Tibial nerve (tissue), 4 donors: ENCODE results near the gene PARD3B. TPM values are rescaled to one million over a fixed set of nuclear protein-coding genes. Genes with fewer than 3 reads are reported as not detected.
A peak's percentile ranks its signal among the peaks of the same experiment; 100 is the strongest.

Experiments
- DNase-seq, 2 donors: peaks; one replicate each; pipeline ENCODE4 v3.0.0-alpha.2; 2019; ENCODE audit warnings: low spot score in 2 of 2
- H3K27ac ChIP-seq, 4 donors: fragments of 200-600 bp; sonication (generic) in 3 of 4; one replicate each; pipeline ENCODE4 v1.5.1; 2017 to 2019; ENCODE audit warnings: mild to moderate bottlenecking in 1 of 4
- H3K27me3 ChIP-seq, 2 donors: fragments of 200-600 bp; sonication (generic) in 1 of 2; one replicate each; pipeline versions ENCODE4 v1.5.1 to v1.6.0; 2017 to 2019
- H3K36me3 ChIP-seq, 3 donors: fragments of 200-600 bp; sonication (generic); one replicate each; pipeline ENCODE4 v1.5.1; 2018 to 2019
- H3K4me1 ChIP-seq, 4 donors: fragments of 200-600 bp; sonication (generic) in 3 of 4; one replicate each; pipeline ENCODE4 v1.5.1; 2017 to 2019
- H3K4me3 ChIP-seq, 4 donors: fragments of 200-600 bp; sonication (generic) in 3 of 4; one replicate each; pipeline ENCODE4 v1.5.1; 2017 to 2019; ENCODE audit warnings: mild to moderate bottlenecking in 1 of 4, moderate library complexity in 1 of 4
- H3K9me3 ChIP-seq, 4 donors: fragments of 200-600 bp; sonication (generic) in 3 of 4; one replicate each; pipeline ENCODE4 v1.5.1; 2017 to 2019
- EP300 ChIP-seq, 2 donors: sonication (generic); formaldehyde crosslinking; IDR thresholded peaks; one replicate each; pipeline ENCODE4 v1.6.1; 2017; ENCODE audit warnings: antibody characterized with exemption in 2 of 2, mild to moderate bottlenecking in 1 of 2
- POLR2A ChIP-seq, 2 donors: fragments of 450-650 bp; IDR thresholded peaks; one replicate each; pipeline ENCODE4 v1.6.1; 2017; ENCODE audit warnings: antibody characterized with exemption in 2 of 2, mild to moderate bottlenecking in 2 of 2, moderate library complexity in 2 of 2
- WGBS, 2 donors: methylation state at CpG; one replicate each; pipeline ENCODE4 v1.1.5; 2018; 5-methylcytosine and 5-hydroxymethylcytosine counted together
- total RNA-seq, 4 donors: library from RNA; depleted of rRNA; stranded (reverse); fragments of >200 nt; gene quantifications; one replicate each; pipeline ENCODE4 v1.1.0, GENCODE V29; 2016
- TF ChIP-seq, protein P1 (sequence below), 5 experiments: fragments of 200-600 bp in 3 of 5; fragments of 450-650 bp in 2 of 5; sonication (generic) in 3 of 5; IDR thresholded peaks; one replicate each; pipeline ENCODE4 v1.5.1; 2016 to 2019; ENCODE audit warnings: antibody characterized with exemption in 5 of 5, mild to moderate bottlenecking in 3 of 5, moderate library complexity in 2 of 5

Gene PARD3B
- total RNA-seq, 4 donors from 2014 or later = 47.4 to 101 (median 64.8) TPM

DNA sequence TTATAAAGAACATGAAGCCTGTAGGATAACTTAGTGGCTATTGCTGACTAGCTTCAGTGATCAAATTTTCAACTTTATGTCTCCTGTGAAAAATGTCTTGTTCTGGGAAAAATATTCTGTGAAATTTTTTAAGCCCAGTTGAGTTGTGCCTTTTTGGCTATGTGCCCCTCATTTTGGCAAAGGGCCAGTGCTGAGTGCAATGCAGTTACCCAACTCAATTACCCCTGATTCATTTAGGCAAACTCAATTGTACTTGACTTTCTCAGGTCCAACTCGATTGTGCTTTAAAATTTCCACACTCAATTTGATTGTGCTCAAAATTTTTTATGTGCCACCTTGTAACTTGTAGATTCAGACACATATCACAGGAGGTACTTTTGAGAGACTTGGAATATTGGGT lies 588.3 kb downstream of the PARD3B start:
- Histone ChIP-seq H3K27me3 (no peaks in the 10 kb centered on the region), H3K9me3 (no peaks in the 10 kb centered on the region), H3K4me3 (no peak overlapping the region), H3K36me3 (peaks cover 0 to 4% (median 0%) of the 10 kb centered on the region in 3 donors), H3K4me1 (peaks cover 0 to 7% (median 0%) of the 10 kb centered on the region in 4 donors), H3K27ac (no peak overlapping the region)
- WGBS, 2 donors = 63 to 74% methylated on average over 1 of the region's 1 CpG
- peak; percentile 16 to 27 for DNase-seq
- TF ChIP-seq, protein P1, sequence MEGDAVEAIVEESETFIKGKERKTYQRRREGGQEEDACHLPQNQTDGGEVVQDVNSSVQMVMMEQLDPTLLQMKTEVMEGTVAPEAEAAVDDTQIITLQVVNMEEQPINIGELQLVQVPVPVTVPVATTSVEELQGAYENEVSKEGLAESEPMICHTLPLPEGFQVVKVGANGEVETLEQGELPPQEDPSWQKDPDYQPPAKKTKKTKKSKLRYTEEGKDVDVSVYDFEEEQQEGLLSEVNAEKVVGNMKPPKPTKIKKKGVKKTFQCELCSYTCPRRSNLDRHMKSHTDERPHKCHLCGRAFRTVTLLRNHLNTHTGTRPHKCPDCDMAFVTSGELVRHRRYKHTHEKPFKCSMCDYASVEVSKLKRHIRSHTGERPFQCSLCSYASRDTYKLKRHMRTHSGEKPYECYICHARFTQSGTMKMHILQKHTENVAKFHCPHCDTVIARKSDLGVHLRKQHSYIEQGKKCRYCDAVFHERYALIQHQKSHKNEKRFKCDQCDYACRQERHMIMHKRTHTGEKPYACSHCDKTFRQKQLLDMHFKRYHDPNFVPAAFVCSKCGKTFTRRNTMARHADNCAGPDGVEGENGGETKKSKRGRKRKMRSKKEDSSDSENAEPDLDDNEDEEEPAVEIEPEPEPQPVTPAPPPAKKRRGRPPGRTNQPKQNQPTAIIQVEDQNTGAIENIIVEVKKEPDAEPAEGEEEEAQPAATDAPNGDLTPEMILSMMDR (IDR thresholded peaks at IDR 0.05) = no peak
- TF ChIP-seq POLR2A (IDR thresholded peaks at IDR 0.05) = no peak
- TF ChIP-seq EP300 (IDR thresholded peaks at IDR 0.05) = no peak

DNA sequence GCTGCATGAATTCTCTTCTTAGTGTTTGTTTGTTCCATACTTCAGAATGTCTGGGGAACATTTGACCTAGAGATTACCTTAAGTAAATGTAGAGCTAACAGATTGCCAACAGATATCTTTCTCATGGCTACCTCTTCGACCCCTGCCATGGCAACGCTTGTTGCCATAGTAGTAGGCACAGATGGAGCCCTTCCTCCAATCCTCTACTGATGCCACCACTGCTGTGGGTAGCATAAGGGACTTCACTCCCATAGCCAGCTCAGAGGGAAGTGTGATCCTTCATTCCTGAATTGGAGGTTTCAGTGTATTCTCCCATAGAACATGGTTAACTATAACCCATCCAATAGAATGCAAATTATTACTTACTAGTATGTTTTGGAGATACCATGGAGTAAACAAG lies 593.5 kb downstream of the PARD3B start:
- no peaks in the 10 kb centered on the region for H3K36me3 ChIP-seq
- no peaks in the 10 kb centered on the region for H3K4me1 ChIP-seq
- WGBS, 2 donors = 89 to 95% methylated on average over 2 of the region's 2 CpGs
- H3K27ac ChIP-seq = no peak overlapping the region
- no peak overlapping the region for H3K4me3 ChIP-seq
- no peaks in the 10 kb centered on the region for H3K9me3 ChIP-seq
- DNase-seq = no peak
- TF ChIP-seq, protein P1 (IDR thresholded peaks at IDR 0.05) = no peak
- TF ChIP-seq POLR2A (IDR thresholded peaks at IDR 0.05) = no peak
- TF ChIP-seq EP300 (IDR thresholded peaks at IDR 0.05) = no peak
- H3K27me3 ChIP-seq = no peaks in the 10 kb centered on the region

DNA sequence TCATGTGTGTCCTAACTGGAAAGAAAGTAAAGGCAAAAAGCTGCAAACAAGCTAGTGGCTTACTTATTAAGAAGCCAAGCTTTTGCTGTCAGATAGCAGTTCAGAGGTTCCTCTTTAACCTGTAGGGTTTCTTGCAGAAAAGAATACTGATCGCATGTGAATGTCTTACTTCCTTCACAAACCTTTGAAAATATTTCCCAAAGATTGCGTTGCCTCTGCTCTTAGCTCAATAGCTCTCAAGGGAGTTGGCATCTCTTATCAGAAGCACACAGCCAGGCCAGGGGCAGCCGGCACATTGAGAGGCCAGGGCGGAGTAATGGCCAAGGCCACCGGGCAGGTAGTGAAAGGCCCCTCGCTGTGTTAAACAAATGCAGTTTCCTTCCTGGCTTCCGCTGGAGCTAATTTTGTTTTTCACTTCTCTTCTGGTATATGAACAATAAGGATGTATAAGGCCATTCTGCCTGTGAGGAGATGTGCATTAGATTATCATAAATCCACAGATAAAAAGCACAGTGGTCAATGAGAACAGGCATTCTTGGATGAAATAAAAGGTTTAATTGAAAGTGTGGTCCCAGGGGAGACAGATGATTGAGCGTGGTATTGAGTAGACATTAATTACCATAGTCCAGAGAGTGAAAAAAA lies 594.7 kb downstream of the PARD3B start:
- Histone ChIP-seq H3K9me3 (no peaks in the 10 kb centered on the region), H3K4me3 (no peak overlapping the region), H3K36me3 (no peaks in the 10 kb centered on the region), H3K27ac (no peak overlapping the region), H3K4me1 (no peaks in the 10 kb centered on the region), H3K27me3 (no peaks in the 10 kb centered on the region)
- TF ChIP-seq POLR2A (IDR thresholded peaks at IDR 0.05) = no peak
- TF ChIP-seq EP300 (IDR thresholded peaks at IDR 0.05) = peak in 1 of 2 donors; percentile 85
- DNase-seq = no peak
- WGBS, 2 donors = 62 to 67% methylated on average over 8 of the region's 8 CpGs

DNA sequence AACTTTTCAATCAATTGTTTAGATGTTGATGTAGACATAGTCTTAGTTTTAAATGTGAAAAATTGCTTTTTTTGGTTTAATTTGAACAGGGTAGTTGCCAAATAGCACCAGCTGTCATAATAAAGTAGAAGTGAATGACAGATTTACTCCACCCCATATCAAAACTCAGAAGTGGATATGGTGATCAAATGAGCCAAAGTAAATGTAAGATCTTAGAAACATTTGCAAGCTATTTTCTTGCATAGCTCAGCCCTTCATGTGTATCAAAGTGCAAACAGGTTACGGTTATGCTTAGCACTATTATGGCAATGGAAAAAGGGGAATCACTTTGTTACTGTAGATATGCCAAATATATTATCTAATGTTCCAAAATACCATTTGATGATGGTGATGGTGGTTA lies 596.1 kb downstream of the PARD3B start:
- WGBS, 2 donors = 70 to 74% methylated on average over 1 of the region's 1 CpG
- TF ChIP-seq, protein P1 (IDR thresholded peaks at IDR 0.05) = no peak
- TF ChIP-seq EP300 (IDR thresholded peaks at IDR 0.05) (no peak), POLR2A (IDR thresholded peaks at IDR 0.05) (no peak)
- Histone ChIP-seq H3K27me3 (no peaks in the 10 kb centered on the region), H3K4me1 (no peaks in the 10 kb centered on the region), H3K4me3 (no peak overlapping the region), H3K36me3 (no peaks in the 10 kb centered on the region), H3K9me3 (no peaks in the 10 kb centered on the region), H3K27ac (no peak overlapping the region)
- no peak for DNase-seq

DNA sequence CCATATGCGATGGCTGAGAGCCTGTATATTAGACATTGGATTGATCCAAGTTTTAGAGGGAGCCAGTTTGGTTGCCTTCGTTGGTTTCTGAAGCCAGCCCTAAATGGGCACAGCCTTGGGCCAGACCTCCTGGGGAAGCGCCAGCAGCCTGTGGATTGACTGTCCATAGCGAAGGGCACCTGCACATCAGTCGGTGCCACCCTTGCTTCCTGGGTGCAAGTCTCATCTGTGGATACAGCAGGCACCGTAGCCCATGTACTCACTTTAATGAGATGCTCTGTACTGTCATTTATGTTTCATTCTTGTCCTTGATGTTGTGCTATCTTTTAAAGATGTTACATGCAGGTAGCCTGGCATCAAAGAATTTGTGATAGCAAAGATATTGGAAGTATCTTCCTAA lies 600.6 kb downstream of the PARD3B start:
- TF ChIP-seq POLR2A (IDR thresholded peaks at IDR 0.05) = no peak
- TF ChIP-seq, protein P1 (IDR thresholded peaks at IDR 0.05) = no peak
- TF ChIP-seq EP300 (IDR thresholded peaks at IDR 0.05) = no peak
- Histone ChIP-seq H3K27ac (no peak overlapping the region), H3K4me3 (no peak overlapping the region), H3K36me3 (no peaks in the 10 kb centered on the region), H3K27me3 (no peaks in the 10 kb centered on the region), H3K4me1 (no peaks in the 10 kb centered on the region), H3K9me3 (no peaks in the 10 kb centered on the region)
- DNase-seq = no peak
- 97 to 98% methylated on average over 6 of the region's 6 CpGs for WGBS, 2 donors
